DMS153 (cell line): ENCODE results near the gene FOXR1.
"Not testable (repeated sequence)": the region's sequence is repeated elsewhere in the genome, so short reads cannot be mapped to it uniquely, and the experiment has no call there.

Source experiments
- DNase-seq: peaks from one replicate; lab custom pipeline; 2025; lab: John Stamatoyannopoulos, UW

FOXR1 gene

DNA sequence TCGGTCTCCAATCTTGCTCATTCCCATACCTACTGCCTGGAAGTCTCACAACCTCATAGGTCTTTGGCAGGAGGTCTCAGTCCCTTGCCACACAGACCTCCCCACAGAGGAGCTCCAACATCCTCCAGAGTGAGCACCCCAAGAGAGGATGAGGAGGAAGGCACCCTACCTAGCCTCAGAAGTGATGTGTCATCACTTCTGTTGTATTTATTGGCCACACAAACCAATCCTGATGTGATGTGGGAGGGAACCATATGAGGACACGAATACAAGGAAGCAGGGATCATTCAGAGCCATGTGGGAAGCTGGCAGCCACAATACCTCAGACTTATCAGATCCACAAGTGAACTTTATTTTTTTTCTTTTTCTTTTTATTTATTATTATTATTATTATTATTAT lies 24.5 kb upstream of the FOXR1 start:
- DNase-seq = no peak

DNA sequence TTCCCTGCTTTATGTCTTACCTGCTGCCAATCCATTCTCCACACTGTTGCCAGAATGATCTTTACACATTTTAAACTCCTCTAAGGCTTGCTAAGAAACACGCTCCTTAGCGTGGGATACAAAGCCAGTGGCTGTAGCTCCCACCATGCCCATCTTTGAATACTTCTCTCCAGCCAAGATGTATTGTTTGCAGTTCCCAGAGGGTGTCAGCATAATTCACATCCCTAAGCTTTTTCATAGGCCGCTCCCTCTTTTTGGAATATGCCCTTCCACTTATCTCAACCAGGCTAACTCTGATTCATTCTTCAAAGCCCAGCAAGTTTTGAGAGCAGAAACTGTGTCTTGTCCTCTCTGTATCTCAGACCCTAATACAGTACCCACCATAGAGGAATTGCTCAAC lies 23.6 kb upstream of the FOXR1 start:
- DNase-seq = no peak

DNA sequence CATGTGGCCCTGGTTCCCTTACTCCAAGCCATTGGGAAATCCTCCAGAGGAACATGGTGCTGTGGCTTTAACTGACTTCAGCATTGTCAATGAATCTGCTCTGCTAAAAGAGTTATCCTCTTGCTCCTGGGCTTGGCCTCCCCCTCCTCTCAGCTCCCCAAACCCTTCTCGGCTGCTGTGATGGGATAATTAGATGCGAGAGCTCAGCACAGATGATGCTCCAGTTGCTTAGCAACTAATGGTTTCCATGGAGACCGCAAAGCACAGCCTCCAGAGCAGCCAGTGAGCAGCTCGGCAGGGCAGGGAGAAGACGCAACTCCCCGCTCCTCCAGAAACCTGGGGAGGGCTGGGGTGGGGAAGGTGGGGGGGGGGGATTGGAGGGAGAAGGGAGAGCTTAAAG lies 18.3 kb upstream of the FOXR1 start:
- peak; percentile 40 for DNase-seq

DNA sequence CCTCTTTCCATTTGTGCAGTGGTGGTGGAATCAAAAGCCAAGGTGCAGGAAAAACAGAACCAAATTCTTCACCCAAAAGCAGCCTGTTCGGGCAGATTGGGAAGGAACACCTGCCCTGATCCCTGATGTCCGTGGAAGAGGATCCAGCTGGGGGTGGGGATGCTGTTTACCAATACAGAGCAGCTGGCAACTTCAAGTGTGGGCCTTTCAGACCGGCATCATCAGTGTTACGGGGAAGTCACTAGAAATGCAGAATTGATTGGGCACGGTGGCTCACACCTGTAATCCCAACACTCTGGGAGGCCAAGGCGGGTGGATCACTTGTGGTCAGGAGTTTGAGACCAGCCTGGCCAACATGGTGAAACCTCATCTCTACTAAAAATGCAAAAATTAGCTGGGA lies 17.6 kb upstream of the FOXR1 start:
- not testable (repeated sequence) for DNase-seq

DNA sequence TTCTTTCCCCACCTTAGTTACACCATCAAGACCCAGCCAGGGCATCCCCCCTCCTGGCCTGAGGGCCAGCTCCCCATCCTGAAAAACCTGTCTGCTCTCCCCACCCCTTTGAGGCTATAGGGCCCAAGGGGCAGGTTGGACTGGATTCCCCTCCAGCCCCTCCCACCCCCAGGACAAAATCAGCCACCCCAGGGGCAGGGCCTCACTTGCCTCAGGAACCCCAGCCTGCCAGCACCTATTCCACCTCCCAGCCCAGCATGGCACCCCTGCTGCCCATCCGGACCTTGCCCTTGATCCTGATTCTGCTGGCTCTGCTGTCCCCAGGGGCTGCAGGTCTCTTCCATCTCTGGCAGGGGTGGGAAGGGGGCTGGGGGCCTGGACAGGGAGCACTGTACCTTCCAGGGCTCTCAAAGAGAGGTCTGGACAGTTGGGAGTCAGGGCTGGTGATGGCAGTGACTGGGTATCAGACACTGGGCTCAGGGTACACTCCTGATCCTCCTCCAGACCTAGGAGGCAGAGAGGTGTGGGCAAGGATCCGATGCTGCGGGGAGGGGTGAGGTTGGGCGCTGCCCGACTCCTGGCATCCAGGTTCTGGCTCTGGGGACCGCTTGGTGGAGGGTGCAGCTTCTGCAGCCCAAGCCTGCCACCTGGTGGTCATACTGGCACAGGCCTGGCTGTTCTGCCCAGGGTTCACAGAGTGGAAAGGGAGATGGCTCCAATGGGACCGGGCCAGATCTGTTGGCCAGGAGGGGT lies 15.3 kb upstream of the FOXR1 start, which contains the start of gene UPK2:
TSS of gene UPK2 (plus strand) at position 205 of the 753 bp plus-strand sequence. CDS start at position 258, 53 bp downstream.
- peak; percentile 34 for DNase-seq

DNA sequence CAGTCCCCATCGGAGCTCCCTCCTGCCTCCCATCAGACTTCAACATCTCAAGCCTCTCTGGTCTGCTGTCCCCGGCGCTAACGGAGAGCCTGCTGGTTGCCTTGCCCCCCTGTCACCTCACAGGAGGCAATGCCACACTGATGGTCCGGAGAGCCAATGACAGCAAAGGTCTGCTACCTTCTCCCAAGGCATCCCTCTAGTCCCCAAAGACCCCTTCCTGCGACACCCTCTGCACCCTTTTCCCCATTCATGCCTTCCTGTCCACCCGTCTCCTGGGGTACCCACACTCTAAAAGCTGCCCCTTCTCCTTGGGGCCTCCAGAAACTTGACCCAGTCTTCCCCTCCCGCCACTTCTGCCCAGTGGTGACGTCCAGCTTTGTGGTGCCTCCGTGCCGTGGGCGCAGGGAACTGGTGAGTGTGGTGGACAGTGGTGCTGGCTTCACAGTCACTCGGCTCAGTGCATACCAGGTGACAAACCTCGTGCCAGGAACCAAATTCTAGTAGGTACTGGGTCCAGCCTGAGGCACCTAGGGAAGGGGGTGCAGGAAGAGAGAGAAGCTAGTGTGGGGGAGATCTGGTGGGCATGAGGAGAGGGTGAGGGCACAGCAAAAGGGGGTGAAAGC lies 14.6 kb upstream of the FOXR1 start:
- DNase-seq = no peak

DNA sequence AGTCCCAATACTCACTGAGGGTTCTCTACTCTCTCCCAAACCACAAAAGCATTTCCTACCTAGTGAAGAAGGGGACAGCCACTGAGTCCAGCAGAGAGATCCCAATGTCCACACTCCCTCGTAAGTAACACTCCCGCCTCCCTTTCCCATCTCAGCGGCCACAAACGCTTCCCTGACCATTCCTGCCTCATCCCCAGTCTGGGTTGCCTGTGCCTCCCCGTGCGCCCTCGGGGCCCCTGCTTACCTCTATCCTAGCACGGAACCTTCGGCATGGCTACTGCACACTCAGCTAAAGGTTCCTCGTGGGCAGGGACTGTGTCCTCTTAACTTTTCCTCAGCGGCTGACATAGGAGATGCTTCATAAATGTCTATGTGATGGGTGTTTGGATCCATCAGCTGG lies 14.0 kb upstream of the FOXR1 start:
- no peak for DNase-seq

DNA sequence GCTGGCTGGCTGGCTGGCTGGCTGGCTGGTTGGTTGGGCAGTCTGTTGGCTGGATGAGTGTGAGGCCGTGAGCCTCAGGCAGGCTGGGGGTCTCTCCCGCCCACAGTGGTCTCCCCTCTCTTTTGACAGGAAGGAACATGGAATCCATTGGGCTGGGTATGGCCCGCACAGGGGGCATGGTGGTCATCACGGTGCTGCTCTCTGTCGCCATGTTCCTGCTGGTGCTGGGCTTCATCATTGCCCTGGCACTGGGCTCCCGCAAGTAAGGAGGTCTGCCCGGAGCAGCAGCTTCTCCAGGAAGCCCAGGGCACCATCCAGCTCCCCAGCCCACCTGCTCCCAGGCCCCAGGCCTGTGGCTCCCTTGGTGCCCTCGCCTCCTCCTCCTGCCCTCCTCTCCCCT lies 13.6 kb upstream of the FOXR1 start:
- no peak for DNase-seq

DNA sequence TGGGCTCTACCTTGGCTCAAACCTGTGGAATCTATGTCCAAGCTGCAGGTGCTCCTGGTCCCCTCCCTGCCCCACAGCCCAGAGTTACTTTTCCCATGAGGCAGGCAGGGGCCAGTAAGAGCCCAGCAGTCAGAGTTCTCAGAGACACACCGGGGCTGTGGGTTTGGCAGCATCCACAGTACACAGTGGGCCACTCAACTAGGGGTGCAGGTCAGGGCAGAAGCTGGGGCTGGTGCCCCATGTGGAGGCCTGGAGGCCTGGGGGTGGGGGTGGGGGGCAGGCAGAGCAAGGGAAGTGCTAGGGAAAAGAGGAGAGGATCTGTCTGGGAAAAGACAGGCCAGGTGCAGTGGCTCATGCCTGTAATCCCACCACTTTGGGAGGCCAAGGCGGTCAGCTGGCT lies 13.0 kb upstream of the FOXR1 start:
- no peak for DNase-seq

DNA sequence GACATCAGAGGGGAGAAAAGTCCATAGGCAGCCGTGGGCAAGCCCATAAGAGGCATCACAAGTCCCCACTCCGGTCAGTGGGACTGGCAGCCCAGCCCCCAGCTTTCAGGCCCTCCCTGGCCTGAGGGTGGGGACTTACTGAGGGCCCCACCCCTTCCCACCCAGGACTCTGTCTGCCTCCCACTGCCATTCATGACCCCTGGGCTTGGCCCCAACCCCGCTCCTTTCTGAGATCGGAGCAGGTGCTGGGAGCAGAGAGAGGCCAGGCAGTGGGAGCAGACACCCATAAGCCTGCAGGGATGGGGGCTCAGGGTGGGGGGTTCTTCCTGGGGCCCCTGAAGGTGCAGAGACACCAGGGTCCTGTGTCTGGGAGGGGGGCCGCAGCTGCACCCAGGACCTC lies 10.4 kb upstream of the FOXR1 start:
- DNase-seq = no peak

DNA sequence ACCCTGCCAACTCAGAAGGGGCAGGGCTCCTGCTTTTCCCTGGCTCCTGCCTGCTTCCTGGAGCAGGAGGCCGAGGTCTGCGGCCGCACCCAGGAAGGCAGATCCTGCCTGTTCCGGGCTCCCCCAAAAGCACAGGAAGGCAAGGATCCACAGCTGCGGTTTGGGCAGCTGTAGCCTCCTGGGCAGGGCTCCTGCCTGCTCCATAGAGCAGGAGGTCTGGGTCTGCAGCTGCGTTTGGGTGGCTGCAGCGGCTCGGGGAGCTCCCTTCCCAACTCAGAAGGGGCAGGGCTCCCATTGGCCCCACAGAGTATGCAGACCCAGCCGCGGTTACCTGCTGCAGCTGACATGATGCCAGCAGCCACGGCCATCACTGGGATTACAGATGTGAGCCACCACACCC lies 10.0 kb upstream of the FOXR1 start:
- no peak for DNase-seq

DNA sequence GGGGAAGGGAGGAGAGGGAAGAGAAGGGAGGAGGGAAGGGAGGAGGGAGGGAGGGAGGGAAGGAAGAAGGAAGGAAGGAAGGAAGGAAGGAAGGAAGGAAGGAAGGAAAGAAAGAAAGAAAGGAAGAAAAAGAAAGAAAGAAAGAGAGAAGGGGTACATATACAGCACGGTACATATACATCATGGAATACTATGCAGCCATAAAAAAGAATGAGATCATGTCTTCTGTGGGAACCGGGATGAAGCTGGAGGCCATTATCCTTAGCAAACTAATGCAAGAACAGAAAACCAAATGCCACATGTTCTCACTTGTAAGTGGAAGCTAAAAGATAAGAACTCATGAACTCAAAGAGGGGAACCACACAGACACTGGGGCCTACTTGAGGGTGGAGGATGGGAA lies 2.1 kb upstream of the FOXR1 start:
- DNase-seq = not testable (repeated sequence)

DNA sequence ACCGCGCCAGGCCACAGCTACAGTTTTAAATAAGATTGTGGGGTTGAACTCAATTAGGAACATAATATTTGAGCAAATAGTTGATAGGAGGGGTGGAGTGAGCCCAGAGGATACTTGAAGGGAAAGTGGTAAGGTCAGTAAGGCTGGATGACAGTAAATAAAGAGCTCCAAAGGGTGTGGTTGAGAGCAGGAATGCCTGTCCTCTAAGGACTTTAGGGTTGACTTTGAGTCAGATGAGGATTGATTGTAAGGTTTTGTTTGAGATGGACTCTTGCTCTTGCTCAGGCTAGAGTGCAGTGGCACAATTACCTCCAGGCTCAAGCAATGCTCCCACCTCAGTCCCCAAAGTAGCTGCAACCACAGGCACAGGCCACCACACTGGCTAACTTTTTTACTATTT lies 2.4 kb downstream of the FOXR1 start:
- DNase-seq = no peak

DNA sequence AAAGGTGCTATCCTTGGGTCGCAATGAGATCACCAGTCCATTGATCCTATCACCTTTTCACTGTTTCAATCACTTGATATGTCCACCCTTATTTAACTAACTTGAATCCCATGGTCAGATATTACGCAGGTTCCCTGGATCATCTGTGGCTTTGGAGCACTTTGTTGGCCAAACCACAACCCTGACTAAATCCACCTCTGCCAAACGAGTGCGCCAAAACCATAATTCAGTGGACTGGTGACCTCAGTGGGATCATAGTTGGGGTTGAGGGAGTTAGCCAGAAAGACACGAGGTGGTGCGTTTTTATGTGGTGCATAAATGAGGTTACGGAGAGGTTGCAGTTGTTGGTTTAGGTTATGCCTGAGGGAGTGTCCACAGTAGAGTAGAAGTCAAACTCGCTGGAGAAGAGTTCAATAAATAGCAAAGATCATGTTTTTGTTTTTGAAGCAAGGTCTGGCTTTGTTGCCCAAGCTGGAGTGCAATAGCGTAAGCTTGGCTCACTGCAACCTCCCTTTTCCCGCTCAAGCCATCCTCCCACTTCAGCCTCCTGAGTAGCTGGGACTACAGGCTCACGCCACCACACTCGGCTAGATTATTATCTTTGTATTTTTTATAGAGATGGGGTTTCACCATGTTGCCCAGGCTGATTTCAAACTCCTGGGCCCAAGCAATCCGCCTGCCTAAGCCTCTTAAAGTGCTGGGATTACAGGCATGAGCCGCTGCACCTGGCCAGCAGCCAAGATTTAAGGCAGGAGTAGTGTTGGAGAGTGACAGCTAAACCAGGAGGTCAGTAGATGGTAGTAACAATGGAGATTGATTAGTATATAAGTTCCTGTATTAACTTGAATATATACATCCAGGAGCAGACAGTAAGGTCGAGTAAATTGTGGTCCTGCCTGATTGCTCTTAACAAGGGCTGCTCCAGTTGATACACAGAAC lies 4.5 kb downstream of the FOXR1 start:
- no peak for DNase-seq

DNA sequence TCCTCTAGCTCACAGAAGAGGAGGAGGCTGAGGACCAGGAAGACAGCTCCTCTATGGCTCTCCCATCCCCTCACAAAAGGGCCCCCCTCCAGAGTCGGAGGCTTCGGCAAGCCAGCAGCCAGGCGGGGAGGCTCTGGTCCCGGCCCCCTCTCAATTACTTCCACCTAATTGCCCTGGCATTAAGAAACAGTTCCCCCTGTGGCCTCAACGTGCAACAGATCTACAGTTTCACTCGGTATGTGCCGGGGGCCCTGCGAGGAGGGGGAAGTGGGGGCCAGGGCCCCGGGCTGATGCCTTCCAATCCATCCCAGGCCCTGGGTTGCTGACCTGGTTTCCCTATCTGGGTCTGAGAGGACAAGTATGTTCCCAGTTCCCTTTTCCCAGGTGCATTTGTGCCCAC lies 7.9 kb downstream of the FOXR1 start:
- no peak for DNase-seq

DNA sequence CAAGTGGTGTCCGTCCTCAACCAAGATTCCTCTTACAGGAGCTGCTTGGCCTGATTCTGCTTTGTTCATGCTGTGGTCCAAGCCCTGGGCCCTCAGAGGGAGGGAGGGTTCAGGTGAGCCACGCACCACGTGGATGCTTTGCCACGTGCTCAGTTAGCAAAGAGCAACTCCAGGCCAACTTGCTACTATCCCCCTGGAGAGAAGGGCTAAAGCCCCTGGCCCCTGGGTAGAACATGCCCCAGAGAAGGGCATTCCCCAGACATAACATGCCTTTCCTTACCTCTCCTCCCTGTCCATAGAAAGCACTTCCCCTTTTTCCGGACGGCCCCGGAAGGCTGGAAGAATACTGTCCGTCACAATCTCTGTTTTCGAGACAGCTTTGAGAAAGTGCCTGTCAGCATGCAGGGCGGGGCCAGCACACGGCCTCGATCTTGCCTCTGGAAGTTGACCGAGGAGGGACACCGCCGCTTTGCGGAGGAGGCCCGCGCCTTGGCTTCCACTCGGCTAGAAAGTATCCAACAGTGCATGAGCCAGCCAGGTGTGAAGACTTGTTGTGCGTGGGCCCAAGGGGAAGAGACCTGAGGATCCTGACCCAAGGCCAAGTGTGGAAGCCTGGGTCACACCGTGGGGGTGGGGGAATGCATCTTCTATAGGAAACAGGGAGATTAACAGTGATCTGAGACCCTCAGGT lies 8.8 kb downstream of the FOXR1 start:
- no peak for DNase-seq

DNA sequence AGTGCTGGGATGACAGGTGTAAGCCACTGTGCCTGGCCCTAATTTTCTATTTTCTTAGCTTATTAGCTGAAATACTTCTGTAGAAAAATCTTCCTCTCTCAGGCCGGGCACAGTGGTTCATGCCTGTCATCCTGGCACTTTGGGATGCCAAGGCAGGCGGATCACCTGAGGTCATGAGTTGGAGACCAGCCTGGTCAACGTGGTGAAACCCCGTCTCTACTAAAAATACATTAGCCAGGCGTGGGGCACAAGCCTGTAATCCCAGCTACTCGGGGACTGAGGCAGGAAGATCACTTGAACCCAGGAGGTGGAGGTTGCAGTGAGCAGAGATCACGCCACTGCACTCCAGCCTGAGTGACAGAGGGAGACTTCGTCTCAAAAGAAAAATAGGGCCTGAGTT lies 12.8 kb downstream of the FOXR1 start:
- DNase-seq = not testable (repeated sequence)

DNA sequence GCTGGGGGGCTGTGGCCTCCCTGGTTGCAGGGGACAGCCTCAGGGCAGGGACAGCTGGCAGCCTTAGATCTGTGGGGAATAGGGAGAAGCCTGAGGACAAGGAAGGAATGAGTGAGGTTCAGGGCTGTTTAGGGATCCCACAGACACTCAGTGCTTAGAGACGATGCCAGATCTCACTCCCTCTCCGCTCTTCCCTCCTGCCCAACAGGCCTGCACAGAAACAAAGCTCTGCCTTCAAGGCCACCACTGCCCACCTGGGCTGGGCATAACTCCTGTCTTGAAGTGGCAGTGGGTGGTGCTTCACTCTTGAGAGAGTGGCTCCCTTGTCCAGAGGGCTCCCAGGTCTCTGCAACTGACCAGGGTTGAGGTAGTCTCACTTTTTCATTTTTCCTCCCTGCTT lies 13.3 kb downstream of the FOXR1 start:
- DNase-seq = no peak

DNA sequence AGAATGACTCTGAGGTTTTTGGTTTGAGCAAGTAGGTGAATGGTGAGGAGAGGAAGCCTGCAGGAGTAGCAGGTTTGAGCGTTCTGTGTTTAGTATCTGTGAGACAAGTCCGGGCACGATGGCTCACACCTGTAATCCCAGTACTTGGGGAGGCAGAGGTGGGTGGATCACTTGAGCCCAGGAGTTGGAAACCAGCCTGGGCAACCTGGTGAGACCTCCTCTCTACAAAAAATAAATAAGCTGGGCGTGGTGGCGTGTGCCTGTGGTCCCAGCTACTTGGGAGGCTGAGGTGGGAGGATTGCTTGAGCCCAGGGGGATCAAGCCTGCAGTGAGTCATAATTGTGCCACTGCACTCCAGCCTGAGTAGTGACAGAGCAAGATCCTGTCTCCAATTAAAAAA lies 16.7 kb downstream of the FOXR1 start:
- DNase-seq = no peak

DNA sequence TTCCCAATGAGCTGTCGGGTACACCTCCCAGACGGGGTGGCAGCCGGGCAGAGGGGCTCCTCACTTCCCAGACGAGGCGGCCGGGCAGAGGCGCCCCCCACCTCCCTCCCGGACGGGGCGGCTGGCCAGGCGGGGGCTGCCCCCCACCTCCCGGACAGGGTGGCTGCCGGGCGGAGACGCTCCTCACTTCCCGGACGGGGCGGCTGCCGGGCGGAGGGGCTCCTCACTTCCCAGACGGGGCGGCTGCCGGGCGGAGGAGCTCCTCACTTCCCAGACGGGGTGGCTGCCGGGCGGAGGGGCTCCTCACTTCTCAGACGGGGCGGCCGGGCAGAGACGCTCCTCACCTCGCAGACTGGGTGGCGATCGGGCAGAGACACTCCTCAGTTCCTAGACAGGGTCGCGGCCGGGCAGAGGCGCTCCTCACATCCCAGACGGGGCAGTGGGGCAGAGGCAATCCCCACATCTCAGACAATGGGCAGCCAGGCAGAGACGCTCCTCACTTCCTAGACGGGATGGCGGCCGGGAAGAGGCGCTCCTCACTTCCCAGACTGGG lies 20.0 kb downstream of the FOXR1 start:
- not testable (repeated sequence) for DNase-seq

DNA sequence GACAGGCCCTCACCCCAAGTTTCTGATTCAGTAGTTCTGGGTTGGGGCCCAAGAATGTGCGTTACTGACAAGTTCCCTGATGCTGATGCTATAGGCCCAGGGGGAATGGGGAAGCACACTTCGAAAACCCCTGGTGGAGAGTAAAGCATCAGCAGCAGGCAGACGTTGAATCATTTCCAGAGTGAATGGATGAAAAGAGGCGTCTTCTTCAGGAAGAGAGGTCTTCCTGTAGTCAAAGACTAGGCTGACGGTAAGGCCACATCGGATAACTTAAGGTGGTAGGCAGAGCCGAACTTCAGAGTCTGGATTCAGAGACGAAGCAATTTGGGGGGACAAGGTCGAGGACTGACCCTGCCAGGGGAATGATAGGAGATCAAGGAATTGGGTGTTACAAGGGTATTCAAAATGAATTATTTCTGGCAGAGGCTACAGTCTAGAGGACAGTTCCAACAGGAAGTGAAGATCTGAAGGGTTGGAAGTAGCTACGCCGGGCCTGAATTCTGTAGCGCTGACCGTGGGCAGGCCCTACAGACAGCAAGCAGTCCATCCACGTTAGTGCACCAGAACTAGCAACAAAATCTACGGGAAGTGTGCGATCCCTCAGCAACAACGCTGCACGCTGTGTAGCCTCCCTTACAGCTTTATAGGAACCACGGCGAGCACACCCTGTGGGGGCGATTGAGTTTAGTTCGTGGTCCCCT lies 25.5 kb downstream of the FOXR1 start:
- DNase-seq = no peak
